ENCODE data around the gene TIMM8A. TPM values are rescaled to one million over a fixed set of nuclear protein-coding genes. Genes with fewer than 3 reads are reported as not detected.
A peak's percentile ranks its signal among the peaks of the same experiment; 100 is the strongest.

Gene TIMM8A
- total and polyA plus RNA-seq, 2 of the 13 experiments (the other 11 are each of a cell fraction or from before 2014, with no cell fraction given) = 6.1 to 25.5 TPM

- TF ChIP-seq ZNF280D (CRISPR knock-in tag; IDR thresholded peaks at IDR 0.05) (no peak), ZNF350 (CRISPR knock-in tag; IDR thresholded peaks at IDR 0.05; ENCODE audit: borderline replicate concordance, low read depth) (no peak), ZNF841 (CRISPR knock-in tag; IDR thresholded peaks at IDR 0.05; ENCODE audit: borderline replicate concordance) (no peak), ZNF33B (CRISPR knock-in tag; IDR thresholded peaks at IDR 0.05) (no peak), RARA (CRISPR knock-in tag; IDR thresholded peaks at IDR 0.05) (no peak), KMT2B (CRISPR knock-in tag; IDR thresholded peaks at IDR 0.05) (0 out of 2 replicates have a peak, but pooled peaks have one; percentile 28), ZNF124 (CRISPR knock-in tag; IDR thresholded peaks at IDR 0.05) (no peak), ZNF788 (CRISPR knock-in tag; IDR thresholded peaks at IDR 0.05; ENCODE audit: borderline replicate concordance) (no peak), ZSCAN25 (CRISPR knock-in tag; IDR thresholded peaks at IDR 0.05) (no peak), ZNF12 (CRISPR knock-in tag; IDR thresholded peaks at IDR 0.05) (no peak), ZBTB38 (CRISPR knock-in tag; IDR thresholded peaks at IDR 0.05) (no peak), MIER2 (CRISPR knock-in tag; IDR thresholded peaks at IDR 0.05) (0 out of 2 replicates have a peak, but pooled peaks have one; percentile 32), SIX1 (CRISPR knock-in tag; IDR thresholded peaks at IDR 0.05; ENCODE audit: borderline replicate concordance) (no peak), ZNF878 (CRISPR knock-in tag; IDR thresholded peaks at IDR 0.05) (0 out of 2 replicates have a peak, but pooled peaks have one; percentile 44), TBL1XR1 (IDR thresholded peaks at IDR 0.05; ENCODE audit: borderline replicate concordance, low read length, partially characterized antibody) (no peak), HNF4A (CRISPR knock-in tag; IDR thresholded peaks at IDR 0.05) (peak; percentile 37; the same call in 1 of the 2 replicates), IKZF1 (IDR thresholded peaks at IDR 0.05) (no peak), SRY (CRISPR knock-in tag; IDR thresholded peaks at IDR 0.05) (no peak), ZNF572 (CRISPR knock-in tag; IDR thresholded peaks at IDR 0.05) (no peak), ZNF205 (CRISPR knock-in tag; IDR thresholded peaks at IDR 0.05) (no peak), BCL6 (CRISPR knock-in tag; IDR thresholded peaks at IDR 0.05) (no peak), PREB (CRISPR knock-in tag; IDR thresholded peaks at IDR 0.05) (no peak), ZNF510 (CRISPR knock-in tag; IDR thresholded peaks at IDR 0.05; ENCODE audit: low read depth) (0 out of 2 replicates have a peak, but pooled peaks have one; percentile 39), DNMT1 (CRISPR knock-in tag; IDR thresholded peaks at IDR 0.05) (no peak), THAP11 (CRISPR knock-in tag; IDR thresholded peaks at IDR 0.05) (peak; percentile 60), CAMTA2 (CRISPR knock-in tag; IDR thresholded peaks at IDR 0.05; ENCODE audit: borderline replicate concordance) (no peak), ZNF792 (CRISPR knock-in tag; IDR thresholded peaks at IDR 0.05) (no peak; the same call in 1 of the 2 replicates), RFX1 (IDR thresholded peaks at IDR 0.05) (no peak)
Measured at GRCh38 chrX:101348452-101349192, at the start of gene TIMM8A (continued).

Measured in HepG2 (cell line).